H1 (cell line): ENCODE measurements around the gene FANCF.

ENCODE experiments used
- CTCF ChIP-seq, 3 experiments: IDR thresholded peaks; 1 replicate in 2 of 3; 2 replicates in 1 of 3; pipeline versions ENCODE4 v1.5.1 to v1.6.1; 2011; ENCODE audit warnings: low read length in 3 of 3, mild to moderate bottlenecking in 3 of 3, inconsistent platforms in 2 of 3, low read depth in 1 of 3, moderate library complexity in 1 of 3; ENCODE audit not compliant: insufficient read depth in 1 of 3; ENCODE audit errors: control extremely low read depth in 1 of 3
- EZH2 ChIP-seq: fragments of 200-600 bp; sonication (generic); IDR thresholded peaks from 2 replicates; pipeline ENCODE4 v1.7.1; 2012; ENCODE audit warnings: low read depth, mild to moderate bottlenecking, moderate library complexity, low read length, inconsistent platforms; ENCODE audit not compliant: severe bottlenecking
- POLR2A ChIP-seq, 2 experiments: IDR thresholded peaks; 1 replicate in 1 of 2; 2 replicates in 1 of 2; pipeline ENCODE4 v1.6.1; 2011; ENCODE audit warnings: low read depth in 2 of 2, low read length in 2 of 2, mild to moderate bottlenecking in 2 of 2; ENCODE audit errors: control extremely low read depth in 1 of 2

GRCh38 chr11:22670830-22671229, 45.2 kb upstream of the FANCF start:
- peak in 2 of 3 experiments; percentile 13 to 41; a peak in 2 of 4 replicates for TF ChIP-seq CTCF (IDR thresholded peaks at IDR 0.05; ENCODE audit: control extremely low read depth in 1 of 3, insufficient read depth in 1 of 3, low read depth in 1 of 3, low read length in 3 of 3)
- TF ChIP-seq EZH2: no peak
- no peak for TF ChIP-seq POLR2A (IDR thresholded peaks at IDR 0.05; ENCODE audit: control extremely low read depth in 1 of 2, low read depth in 2 of 2, low read length in 2 of 2)
